Measurements from ENCODE around the gene TREML4. TPM values are rescaled to one million over a fixed set of nuclear protein-coding genes. Genes with fewer than 3 reads are reported as not detected.

TREML4 gene
- total and polyA plus RNA-seq, 2 donors, result 0.03 TPM; not detected in 1

DNA sequence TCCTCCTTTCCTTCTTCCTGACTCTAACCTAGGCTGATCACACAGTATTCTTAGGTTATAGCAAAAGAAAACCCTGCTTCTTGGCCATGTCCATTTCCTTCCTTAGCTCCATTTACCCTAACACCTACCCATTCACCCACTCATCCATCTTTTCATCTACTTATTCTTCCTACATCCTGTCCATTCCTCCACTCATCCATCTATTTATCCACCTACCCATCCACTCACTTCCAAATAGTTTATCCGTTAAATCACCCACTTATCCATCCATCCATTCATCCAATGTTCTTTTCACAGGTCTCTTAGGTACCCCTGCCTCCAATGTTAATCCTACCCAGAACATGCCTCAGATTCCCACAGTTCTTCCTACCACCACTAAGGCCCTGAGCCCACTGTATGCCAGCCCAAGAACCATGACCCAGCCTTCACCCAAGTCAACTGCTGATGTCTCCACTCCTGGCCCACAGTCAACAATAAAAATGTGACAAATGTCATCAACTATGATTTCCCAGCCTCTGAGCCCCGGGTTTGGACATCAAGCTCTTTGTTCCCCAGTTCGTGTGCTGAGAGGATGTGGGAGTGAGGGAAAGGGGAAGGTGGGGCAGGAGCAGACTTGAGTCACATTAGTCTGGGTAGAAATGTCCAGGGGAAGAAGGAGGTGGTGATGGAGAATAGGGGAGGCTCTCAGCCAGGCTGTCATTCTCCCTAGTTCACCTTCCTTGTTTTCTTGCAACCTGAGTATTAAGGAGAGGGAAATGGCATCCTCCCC lies 24.4 kb downstream of the TREML4 start:
- 67% methylated on average over 3 of the region's 3 CpGs for WGBS
- Histone ChIP-seq H3K36me3 (ENCODE audit: insufficient read depth) (no peaks in the 10 kb centered on the region), H3K4me1 (ENCODE audit: insufficient read depth) (no peaks in the 10 kb centered on the region), H3K27ac (ENCODE audit: low read depth) (no peak overlapping the region), H3K4me3 (ENCODE audit: low read depth, low read length) (no peak overlapping the region)
- DNase-seq (ENCODE audit: extremely low spot score), result no peak

- Histone ChIP-seq H3K27ac (ENCODE audit: low read depth) (no peak overlapping the region), H3K36me3 (ENCODE audit: insufficient read depth) (no peaks in the 10 kb centered on the region), H3K4me3 (ENCODE audit: low read depth, low read length) (no peak overlapping the region), H3K4me1 (ENCODE audit: insufficient read depth) (no peaks in the 10 kb centered on the region)
- no peak for DNase-seq (ENCODE audit: extremely low spot score)
Measured at GRCh38 chr6:41255110-41255509, 27.0 kb downstream of the TREML4 start.

GRCh38 chr6:41255638-41256246 lies 27.6 kb downstream of the TREML4 start:
- Histone ChIP-seq H3K4me1 (ENCODE audit: insufficient read depth) (no peaks in the 10 kb centered on the region), H3K4me3 (ENCODE audit: low read depth, low read length) (no peak overlapping the region), H3K36me3 (ENCODE audit: insufficient read depth) (no peaks in the 10 kb centered on the region), H3K27ac (ENCODE audit: low read depth) (no peak overlapping the region)
- DNase-seq (ENCODE audit: extremely low spot score), result no peak
- 78% methylated on average over 5 of the region's 5 CpGs for WGBS

- Histone ChIP-seq H3K27ac (ENCODE audit: low read depth) (no peak overlapping the region), H3K4me1 (ENCODE audit: insufficient read depth) (no peaks in the 10 kb centered on the region), H3K4me3 (ENCODE audit: low read depth, low read length) (no peak overlapping the region), H3K36me3 (ENCODE audit: insufficient read depth) (no peaks in the 10 kb centered on the region)
- 98% methylated on average over 1 of the region's 1 CpG for WGBS
- no peak for DNase-seq (ENCODE audit: extremely low spot score)
Measured at GRCh38 chr6:41256383-41256782, 28.2 kb downstream of the TREML4 start.

GRCh38 chr6:41257369-41258195 lies 29.4 kb downstream of the TREML4 start:
- Histone ChIP-seq H3K4me3 (ENCODE audit: low read depth, low read length) (no peak overlapping the region), H3K27ac (ENCODE audit: low read depth) (no peak overlapping the region), H3K36me3 (ENCODE audit: insufficient read depth) (no peaks in the 10 kb centered on the region), H3K4me1 (ENCODE audit: insufficient read depth) (no peaks in the 10 kb centered on the region)
- WGBS, result 24% methylated on average over 2 of the region's 2 CpGs
- DNase-seq (ENCODE audit: extremely low spot score), result peak; percentile 83

GRCh38 chr6:41258196-41258493 lies 30.0 kb downstream of the TREML4 start:
- no peaks in the 10 kb centered on the region for H3K36me3 ChIP-seq (ENCODE audit: insufficient read depth)
- WGBS, result 100% methylated on average over 1 of the region's 1 CpG
- DNase-seq (ENCODE audit: extremely low spot score), result no peak

DNA sequence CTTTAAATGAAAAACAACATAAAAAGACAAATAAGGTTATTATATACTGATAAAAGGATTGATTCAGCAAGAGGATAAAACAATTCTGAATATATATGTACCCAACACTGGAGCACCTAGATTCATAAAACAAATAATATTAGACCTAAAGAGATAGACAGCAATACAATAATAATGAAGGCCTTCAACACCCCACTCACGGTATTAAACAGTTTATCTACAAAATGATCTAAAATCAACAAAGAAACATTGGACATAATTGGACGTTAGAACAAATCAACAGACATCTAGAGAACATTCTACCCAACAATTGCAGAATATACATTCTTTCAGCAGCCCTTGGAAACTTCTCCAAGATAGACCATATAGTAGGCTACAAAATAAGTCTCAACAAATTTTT lies 34.3 kb downstream of the TREML4 start:
- no peak overlapping the region for H3K27ac ChIP-seq (ENCODE audit: low read depth)
- no peak overlapping the region for H3K4me3 ChIP-seq (ENCODE audit: low read depth, low read length)
- WGBS, result 69% methylated on average over 2 of the region's 2 CpGs
- H3K4me1 ChIP-seq (ENCODE audit: insufficient read depth), result no peaks in the 10 kb centered on the region
- no peak for DNase-seq (ENCODE audit: extremely low spot score)
- no peaks in the 10 kb centered on the region for H3K36me3 ChIP-seq (ENCODE audit: insufficient read depth)

More at GRCh38 chr6:41258196-41258493, 30.0 kb downstream of the TREML4 start:
- Histone ChIP-seq H3K27ac (ENCODE audit: low read depth) (no peak overlapping the region), H3K4me3 (ENCODE audit: low read depth, low read length) (no peak overlapping the region), H3K4me1 (ENCODE audit: insufficient read depth) (no peaks in the 10 kb centered on the region)

DNA sequence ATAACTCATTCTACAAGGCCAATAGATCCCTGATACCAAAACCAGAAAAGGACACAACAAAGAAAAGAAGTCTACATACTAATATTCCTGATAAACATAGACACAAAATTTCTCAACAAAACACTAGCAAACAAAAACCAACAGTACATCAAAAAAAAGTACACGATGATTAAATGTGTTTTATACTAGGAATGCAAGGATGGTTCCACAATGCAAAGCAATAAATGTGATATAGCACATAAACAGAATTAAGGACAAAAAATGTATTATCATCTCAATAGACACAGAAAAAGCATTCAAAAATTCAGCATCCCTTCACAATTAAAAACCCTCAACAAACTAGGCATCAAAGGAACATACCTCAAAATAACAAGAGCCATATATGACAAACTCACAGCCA lies 35.1 kb downstream of the TREML4 start:
- DNase-seq (ENCODE audit: extremely low spot score), result no peak
- 89% methylated on average over 1 of the region's 1 CpG for WGBS
- no peak overlapping the region for H3K4me3 ChIP-seq (ENCODE audit: low read depth, low read length)
- H3K36me3 ChIP-seq (ENCODE audit: insufficient read depth), result no peaks in the 10 kb centered on the region
- no peaks in the 10 kb centered on the region for H3K4me1 ChIP-seq (ENCODE audit: insufficient read depth)
- no peak overlapping the region for H3K27ac ChIP-seq (ENCODE audit: low read depth)

GRCh38 chr6:41266541-41266940 lies 38.4 kb downstream of the TREML4 start:
- H3K4me1 ChIP-seq (ENCODE audit: insufficient read depth), result no peaks in the 10 kb centered on the region
- H3K4me3 ChIP-seq (ENCODE audit: low read depth, low read length), result no peak overlapping the region
- H3K36me3 ChIP-seq (ENCODE audit: insufficient read depth), result no peaks in the 10 kb centered on the region
- H3K27ac ChIP-seq (ENCODE audit: low read depth), result no peak overlapping the region
- DNase-seq (ENCODE audit: extremely low spot score), result no peak

GRCh38 chr6:41268478-41268877 lies 40.3 kb downstream of the TREML4 start:
- no peak for DNase-seq (ENCODE audit: extremely low spot score)
- Histone ChIP-seq H3K27ac (ENCODE audit: low read depth) (no peak overlapping the region), H3K4me1 (ENCODE audit: insufficient read depth) (no peaks in the 10 kb centered on the region)

GRCh38 chr6:41269166-41269565 lies 41.0 kb downstream of the TREML4 start:
- Histone ChIP-seq H3K36me3 (ENCODE audit: insufficient read depth) (no peaks in the 10 kb centered on the region), H3K27ac (ENCODE audit: low read depth) (no peak overlapping the region), H3K4me1 (ENCODE audit: insufficient read depth) (no peaks in the 10 kb centered on the region), H3K4me3 (ENCODE audit: low read depth, low read length) (no peak overlapping the region)
- no peak for DNase-seq (ENCODE audit: extremely low spot score)
- WGBS, result 83% methylated on average over 2 of the region's 2 CpGs

More at GRCh38 chr6:41268478-41268877, 40.3 kb downstream of the TREML4 start:
- Histone ChIP-seq H3K36me3 (ENCODE audit: insufficient read depth) (no peaks in the 10 kb centered on the region), H3K4me3 (ENCODE audit: low read depth, low read length) (no peak overlapping the region)

GRCh38 chr6:41269716-41270115 lies 41.6 kb downstream of the TREML4 start:
- no peaks in the 10 kb centered on the region for H3K4me1 ChIP-seq (ENCODE audit: insufficient read depth)
- H3K4me3 ChIP-seq (ENCODE audit: low read depth, low read length), result no peak overlapping the region
- WGBS, result 87% methylated on average over 4 of the region's 4 CpGs
- no peak for DNase-seq (ENCODE audit: extremely low spot score)
- H3K36me3 ChIP-seq (ENCODE audit: insufficient read depth), result no peaks in the 10 kb centered on the region
- no peak overlapping the region for H3K27ac ChIP-seq (ENCODE audit: low read depth)

DNA sequence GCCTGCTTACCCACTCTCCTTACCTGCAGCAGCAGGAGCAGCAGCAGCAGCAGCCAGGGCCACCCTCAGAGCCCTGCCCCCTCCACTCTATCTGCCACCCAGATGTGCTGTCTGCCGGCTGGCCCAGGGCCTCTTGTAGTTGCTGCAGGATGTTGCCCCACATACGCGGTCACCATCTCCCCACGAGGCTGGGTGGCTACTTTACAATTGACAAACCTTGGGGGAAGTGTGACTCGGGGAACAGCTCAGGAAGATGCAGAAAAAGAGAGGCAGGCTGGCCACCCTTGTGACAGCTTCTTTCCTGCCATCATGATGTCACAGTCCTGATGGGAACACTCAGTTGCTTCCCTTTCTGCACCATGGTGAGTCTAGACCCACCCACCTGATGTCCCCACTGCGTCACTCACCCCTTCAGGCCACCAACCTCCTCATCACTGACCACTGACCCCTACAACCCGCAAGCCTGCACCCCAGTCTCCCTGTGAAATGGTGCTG lies 43.8 kb downstream of the TREML4 start:
- Histone ChIP-seq H3K4me1 (ENCODE audit: insufficient read depth) (no peaks in the 10 kb centered on the region), H3K27ac (ENCODE audit: low read depth) (no peak overlapping the region), H3K4me3 (ENCODE audit: low read depth, low read length) (no peak overlapping the region), H3K36me3 (ENCODE audit: insufficient read depth) (no peaks in the 10 kb centered on the region)
- 65% methylated on average over 7 of the region's 7 CpGs for WGBS
- DNase-seq (ENCODE audit: extremely low spot score), result no peak

Measured in urinary bladder (tissue), 4 donors.